GM12892 (cell line): ENCODE measurements around the gene IL1RAPL2.

Experiments
- POLR2A ChIP-seq: IDR thresholded peaks from 2 replicates; pipeline ENCODE4 v1.6.1; 2011; ENCODE audit warnings: low read depth, low read length, control low read depth
- POLR2AphosphoS5 ChIP-seq: IDR thresholded peaks from 2 replicates; pipeline ENCODE4 v1.6.1; 2011; ENCODE audit warnings: low read depth, low read length, control low read depth

GRCh38 chrX:105725228-105725627 is 1159.2 kb downstream of the IL1RAPL2 start:
- no peak for TF ChIP-seq POLR2AphosphoS5
- no peak for TF ChIP-seq POLR2A
